GM23338 (cell line): Measurements from ENCODE around the gene XRN2. TPM values are rescaled to one million over a fixed set of nuclear protein-coding genes. Genes with fewer than 3 reads are reported as not detected.

ENCODE experiments used
- ATAC-seq: fragments of 200-7000 bp; cut with Tn5 transposase; 3 replicates; pipeline ENCODE4 v1.9.1; 2020
- DNase-seq: peaks from one replicate; pipeline ENCODE4 v3.0.0-alpha.2; 2015; ENCODE audit warnings: low spot score
- H2AFZ ChIP-seq: fragments of 200-600 bp; sonication (generic); 2 replicates; pipeline ENCODE4 v1.8.0; 2016; ENCODE audit warnings: antibody characterized with exemption, mild to moderate bottlenecking, moderate library complexity
- H3F3A ChIP-seq: fragments of 200-600 bp; sonication (generic); replicated peaks from 2 replicates; pipeline ENCODE4 v1.8.0; 2017; ENCODE audit warnings: antibody characterized with exemption, mixed run types, low read depth
- H3K27ac ChIP-seq: fragments of 200-600 bp; sonication (generic); 2 replicates; pipeline ENCODE4 v1.6.1; 2016; ENCODE audit warnings: low read depth
- H3K27me3 ChIP-seq: fragments of 200-600 bp; sonication (generic); 2 replicates; pipeline ENCODE4 v1.8.0; 2016; ENCODE audit warnings: mild to moderate bottlenecking, mixed run types, moderate library complexity; ENCODE audit not compliant: insufficient read depth
- H3K36me3 ChIP-seq: fragments of 200-600 bp; sonication (generic); 2 replicates; pipeline ENCODE4 v1.8.0; 2016; ENCODE audit warnings: mild to moderate bottlenecking; ENCODE audit not compliant: insufficient read depth
- H3K4me1 ChIP-seq: fragments of 200-600 bp; sonication (generic); 2 replicates; pipeline ENCODE4 v1.8.0; 2016; ENCODE audit warnings: mild to moderate bottlenecking, moderate library complexity; ENCODE audit not compliant: insufficient read depth
- H3K4me2 ChIP-seq: fragments of 200-600 bp; sonication (generic); 2 replicates; pipeline ENCODE4 v1.7.1; 2017; ENCODE audit warnings: mixed run types
- H3K4me3 ChIP-seq: fragments of 200-600 bp; sonication (generic); 2 replicates; pipeline ENCODE4 v1.6.1; 2016; ENCODE audit warnings: mixed run types
- H3K79me2 ChIP-seq: fragments of 200-600 bp; sonication (generic); replicated peaks from 2 replicates; pipeline ENCODE4 v1.8.0; 2017; ENCODE audit warnings: mild to moderate bottlenecking; ENCODE audit not compliant: insufficient read depth
- H3K9me2 ChIP-seq: fragments of 200-600 bp; sonication (generic); 2 replicates; pipeline ENCODE4 v1.8.0; 2017; ENCODE audit not compliant: insufficient read depth
- H4K20me1 ChIP-seq: fragments of 200-600 bp; sonication (generic); replicated peaks from 2 replicates; pipeline ENCODE4 v1.8.0; 2017; ENCODE audit warnings: mild to moderate bottlenecking; ENCODE audit not compliant: insufficient read depth
- H3K27ac Mint-ChIP-seq: 2 replicates; pipeline ENCODE4 v1.8.0; 2020; ENCODE audit warnings: inconsistent platforms, mild to moderate bottlenecking, moderate library complexity, mixed read lengths
- H3K27me3 Mint-ChIP-seq: 3 replicates; pipeline ENCODE4 v1.8.0; 2022; ENCODE audit warnings: low read depth, mild to moderate bottlenecking, moderate library complexity, mixed read lengths, inconsistent platforms; ENCODE audit not compliant: insufficient read depth, poor library complexity
- H3K36me3 Mint-ChIP-seq: 3 replicates; pipeline ENCODE4 v1.8.0; 2021; ENCODE audit warnings: low read depth, mild to moderate bottlenecking, inconsistent platforms, moderate library complexity, mixed read lengths
- H3K4me1 Mint-ChIP-seq: 3 replicates; pipeline ENCODE4 v1.8.0; 2020; ENCODE audit warnings: mild to moderate bottlenecking, inconsistent platforms, mixed read lengths
- H3K4me3 Mint-ChIP-seq: 3 replicates; pipeline ENCODE4 v1.8.0; 2021; ENCODE audit warnings: moderate library complexity, mild to moderate bottlenecking, inconsistent platforms, mixed read lengths
- H3K9me3 Mint-ChIP-seq: 3 replicates; pipeline ENCODE4 v1.8.0; 2020; ENCODE audit warnings: moderate library complexity, mild to moderate bottlenecking, inconsistent platforms, mixed read lengths
- EZH2 ChIP-seq: fragments of 200-600 bp; sonication (generic); IDR thresholded peaks from one replicate; pipeline ENCODE4 v1.8.0; 2017; ENCODE audit warnings: antibody characterized with exemption, mild to moderate bottlenecking, low read depth; ENCODE audit not compliant: unreplicated experiment
- NANOG ChIP-seq: IDR thresholded peaks from 2 replicates; pipeline ENCODE4 v1.6.1; 2016; ENCODE audit warnings: antibody characterized with exemption, borderline replicate concordance
- POLR2AphosphoS5 ChIP-seq: IDR thresholded peaks from 2 replicates; pipeline ENCODE4 v1.6.1; 2016; ENCODE audit warnings: antibody characterized with exemption, low read depth
- ZNF114 ChIP-seq: fragments of 250-450 bp; sonication (Bioruptor Pico); IDR thresholded peaks from 2 replicates; pipeline ENCODE4 v1.5.0; 2020; ENCODE audit warnings: mild to moderate bottlenecking, moderate library complexity
- ZNF331 ChIP-seq: fragments of 250-450 bp; sonication (Bioruptor Pico); IDR thresholded peaks from 2 replicates; pipeline ENCODE4 v1.5.0; 2020; ENCODE audit warnings: low read depth, mild to moderate bottlenecking, moderate library complexity
- polyA plus RNA-seq: library from polyadenylated mRNA; unstranded; fragments of >200 nt; fragmentation: Nextera tagmentation; extraction: Ambion mirVana; gene quantifications from 2 replicates; pipeline ENCODE4 v1.2.1, GENCODE V29; 2016
- total RNA-seq: library from RNA; depleted of rRNA; stranded (reverse); fragments of >200 nt; shearing (Covaris generic); gene quantifications from 2 replicates; pipeline ENCODE4 v1.2.3, GENCODE V29; 2014
- TF ChIP-seq, protein P1 (sequence below): fragments of 250-450 bp; sonication (Bioruptor Pico); IDR thresholded peaks from 2 replicates; pipeline ENCODE4 v1.5.0; 2020; ENCODE audit warnings: mild to moderate bottlenecking, moderate library complexity
- TF ChIP-seq, protein P2 (sequence below), 2 experiments: fragments of 200-600 bp in 1 of 2; sonication (generic) in 1 of 2; conservative IDR thresholded peaks; 2 replicates each; pipeline versions ENCODE4 v1.5.1 to v1.6.1; 2016 to 2017; ENCODE audit warnings: antibody characterized with exemption in 2 of 2, low read depth in 2 of 2, mild to moderate bottlenecking in 2 of 2, moderate library complexity in 1 of 2

The XRN2 gene
- total and polyA plus RNA-seq, 2 experiments from 2014 or later = 113 to 150 TPM

DNA sequence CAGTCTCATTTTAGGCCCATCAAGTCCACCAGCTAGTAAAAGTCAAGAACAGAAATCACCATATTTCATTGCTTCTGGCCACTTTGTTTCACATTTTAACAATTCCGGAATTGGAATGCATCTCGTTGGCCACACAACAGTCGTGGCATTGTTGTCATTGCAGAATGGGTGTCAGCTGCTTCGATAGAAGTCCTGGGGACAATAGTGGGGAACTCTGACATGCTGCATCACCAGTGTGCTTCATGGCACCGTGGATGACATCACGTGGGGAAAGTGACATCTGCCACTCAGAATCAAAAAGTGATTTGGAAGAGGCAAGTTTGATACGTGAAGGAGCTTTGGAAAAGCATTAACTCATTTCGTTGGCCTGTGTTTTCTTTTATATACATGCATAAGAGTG, 43.8 kb upstream of the XRN2 start (continued):
- TF ChIP-seq, protein P1, sequence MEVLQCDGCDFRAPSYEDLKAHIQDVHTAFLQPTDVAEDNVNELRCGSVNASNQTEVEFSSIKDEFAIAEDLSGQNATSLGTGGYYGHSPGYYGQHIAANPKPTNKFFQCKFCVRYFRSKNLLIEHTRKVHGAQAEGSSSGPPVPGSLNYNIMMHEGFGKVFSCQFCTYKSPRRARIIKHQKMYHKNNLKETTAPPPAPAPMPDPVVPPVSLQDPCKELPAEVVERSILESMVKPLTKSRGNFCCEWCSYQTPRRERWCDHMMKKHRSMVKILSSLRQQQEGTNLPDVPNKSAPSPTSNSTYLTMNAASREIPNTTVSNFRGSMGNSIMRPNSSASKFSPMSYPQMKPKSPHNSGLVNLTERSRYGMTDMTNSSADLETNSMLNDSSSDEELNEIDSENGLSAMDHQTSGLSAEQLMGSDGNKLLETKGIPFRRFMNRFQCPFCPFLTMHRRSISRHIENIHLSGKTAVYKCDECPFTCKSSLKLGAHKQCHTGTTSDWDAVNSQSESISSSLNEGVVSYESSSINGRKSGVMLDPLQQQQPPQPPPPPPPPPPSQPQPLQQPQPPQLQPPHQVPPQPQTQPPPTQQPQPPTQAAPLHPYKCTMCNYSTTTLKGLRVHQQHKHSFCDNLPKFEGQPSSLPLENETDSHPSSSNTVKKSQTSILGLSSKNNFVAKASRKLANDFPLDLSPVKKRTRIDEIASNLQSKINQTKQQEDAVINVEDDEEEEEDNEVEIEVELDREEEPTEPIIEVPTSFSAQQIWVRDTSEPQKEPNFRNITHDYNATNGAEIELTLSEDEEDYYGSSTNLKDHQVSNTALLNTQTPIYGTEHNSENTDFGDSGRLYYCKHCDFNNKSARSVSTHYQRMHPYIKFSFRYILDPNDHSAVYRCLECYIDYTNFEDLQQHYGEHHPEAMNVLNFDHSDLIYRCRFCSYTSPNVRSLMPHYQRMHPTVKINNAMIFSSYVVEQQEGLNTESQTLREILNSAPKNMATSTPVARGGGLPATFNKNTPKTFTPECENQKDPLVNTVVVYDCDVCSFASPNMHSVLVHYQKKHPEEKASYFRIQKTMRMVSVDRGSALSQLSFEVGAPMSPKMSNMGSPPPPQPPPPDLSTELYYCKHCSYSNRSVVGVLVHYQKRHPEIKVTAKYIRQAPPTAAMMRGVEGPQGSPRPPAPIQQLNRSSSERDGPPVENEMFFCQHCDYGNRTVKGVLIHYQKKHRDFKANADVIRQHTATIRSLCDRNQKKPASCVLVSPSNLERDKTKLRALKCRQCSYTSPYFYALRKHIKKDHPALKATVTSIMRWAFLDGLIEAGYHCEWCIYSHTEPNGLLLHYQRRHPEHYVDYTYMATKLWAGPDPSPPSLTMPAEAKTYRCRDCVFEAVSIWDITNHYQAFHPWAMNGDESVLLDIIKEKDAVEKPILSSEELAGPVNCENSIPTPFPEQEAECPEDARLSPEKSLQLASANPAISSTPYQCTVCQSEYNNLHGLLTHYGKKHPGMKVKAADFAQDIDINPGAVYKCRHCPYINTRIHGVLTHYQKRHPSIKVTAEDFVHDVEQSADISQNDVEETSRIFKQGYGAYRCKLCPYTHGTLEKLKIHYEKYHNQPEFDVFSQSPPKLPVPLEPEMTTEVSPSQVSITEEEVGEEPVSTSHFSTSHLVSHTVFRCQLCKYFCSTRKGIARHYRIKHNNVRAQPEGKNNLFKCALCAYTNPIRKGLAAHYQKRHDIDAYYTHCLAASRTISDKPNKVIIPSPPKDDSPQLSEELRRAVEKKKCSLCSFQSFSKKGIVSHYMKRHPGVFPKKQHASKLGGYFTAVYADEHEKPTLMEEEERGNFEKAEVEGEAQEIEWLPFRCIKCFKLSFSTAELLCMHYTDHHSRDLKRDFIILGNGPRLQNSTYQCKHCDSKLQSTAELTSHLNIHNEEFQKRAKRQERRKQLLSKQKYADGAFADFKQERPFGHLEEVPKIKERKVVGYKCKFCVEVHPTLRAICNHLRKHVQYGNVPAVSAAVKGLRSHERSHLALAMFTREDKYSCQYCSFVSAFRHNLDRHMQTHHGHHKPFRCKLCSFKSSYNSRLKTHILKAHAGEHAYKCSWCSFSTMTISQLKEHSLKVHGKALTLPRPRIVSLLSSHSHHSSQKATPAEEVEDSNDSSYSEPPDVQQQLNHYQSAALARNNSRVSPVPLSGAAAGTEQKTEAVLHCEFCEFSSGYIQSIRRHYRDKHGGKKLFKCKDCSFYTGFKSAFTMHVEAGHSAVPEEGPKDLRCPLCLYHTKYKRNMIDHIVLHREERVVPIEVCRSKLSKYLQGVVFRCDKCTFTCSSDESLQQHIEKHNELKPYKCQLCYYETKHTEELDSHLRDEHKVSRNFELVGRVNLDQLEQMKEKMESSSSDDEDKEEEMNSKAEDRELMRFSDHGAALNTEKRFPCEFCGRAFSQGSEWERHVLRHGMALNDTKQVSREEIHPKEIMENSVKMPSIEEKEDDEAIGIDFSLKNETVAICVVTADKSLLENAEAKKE (CRISPR knock-in tag) = no peak
- TF ChIP-seq ZNF331 = no peak

DNA sequence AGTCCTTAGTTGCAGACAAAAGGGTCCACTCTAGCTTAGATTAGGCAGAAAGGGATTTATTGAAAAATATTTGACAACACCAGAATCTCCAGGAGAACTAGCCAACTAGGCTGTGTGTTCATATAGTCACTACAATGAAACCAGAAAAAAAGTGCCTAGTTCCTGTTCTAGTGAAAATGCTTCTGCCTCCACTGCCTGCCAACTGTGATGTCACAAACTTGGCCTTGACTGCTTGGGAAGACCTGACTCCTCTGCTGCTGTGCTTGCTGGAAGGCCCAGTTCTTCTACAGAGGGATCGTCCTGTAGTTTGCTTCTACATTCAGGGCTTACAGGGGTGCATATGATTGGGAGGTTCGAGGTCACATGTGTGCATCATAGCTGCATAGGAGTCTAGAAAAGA, 40.3 kb upstream of the XRN2 start:
- Histone ChIP-seq H3K4me3 (no peak overlapping the region), H3K27me3 (no peaks in the 10 kb centered on the region), H3K4me2 (no peak overlapping the region), H2AFZ (no peak overlapping the region), H3K9me2 (no peaks in the 10 kb centered on the region), H3K27ac (no peak overlapping the region), H4K20me1 (no peaks in the 10 kb centered on the region), H3K36me3 (no peaks in the 10 kb centered on the region), H3F3A (no peaks in the 10 kb centered on the region), H3K4me1 (no peaks in the 10 kb centered on the region), H3K79me2 (no peaks in the 10 kb centered on the region)
- H3K4me3 Mint-ChIP-seq = no peak overlapping the region
- H3K9me3 Mint-ChIP-seq = peaks cover 12% of the 10 kb centered on the region
- no peaks in the 10 kb centered on the region for H3K27me3 Mint-ChIP-seq
- H3K4me1 Mint-ChIP-seq = peaks cover 3% of the 10 kb centered on the region; the same call in 1 of the 3 replicates
- H3K27ac Mint-ChIP-seq = no peak overlapping the region
- ATAC-seq (no peak), DNase-seq (no peak)
- H3K36me3 Mint-ChIP-seq = peaks cover 4% of the 10 kb centered on the region; the same call in 2 of the 3 replicates
- no peak for TF ChIP-seq POLR2AphosphoS5
- TF ChIP-seq ZNF114 (CRISPR knock-in tag) = no peak
- TF ChIP-seq, protein P2, sequence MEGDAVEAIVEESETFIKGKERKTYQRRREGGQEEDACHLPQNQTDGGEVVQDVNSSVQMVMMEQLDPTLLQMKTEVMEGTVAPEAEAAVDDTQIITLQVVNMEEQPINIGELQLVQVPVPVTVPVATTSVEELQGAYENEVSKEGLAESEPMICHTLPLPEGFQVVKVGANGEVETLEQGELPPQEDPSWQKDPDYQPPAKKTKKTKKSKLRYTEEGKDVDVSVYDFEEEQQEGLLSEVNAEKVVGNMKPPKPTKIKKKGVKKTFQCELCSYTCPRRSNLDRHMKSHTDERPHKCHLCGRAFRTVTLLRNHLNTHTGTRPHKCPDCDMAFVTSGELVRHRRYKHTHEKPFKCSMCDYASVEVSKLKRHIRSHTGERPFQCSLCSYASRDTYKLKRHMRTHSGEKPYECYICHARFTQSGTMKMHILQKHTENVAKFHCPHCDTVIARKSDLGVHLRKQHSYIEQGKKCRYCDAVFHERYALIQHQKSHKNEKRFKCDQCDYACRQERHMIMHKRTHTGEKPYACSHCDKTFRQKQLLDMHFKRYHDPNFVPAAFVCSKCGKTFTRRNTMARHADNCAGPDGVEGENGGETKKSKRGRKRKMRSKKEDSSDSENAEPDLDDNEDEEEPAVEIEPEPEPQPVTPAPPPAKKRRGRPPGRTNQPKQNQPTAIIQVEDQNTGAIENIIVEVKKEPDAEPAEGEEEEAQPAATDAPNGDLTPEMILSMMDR (conservative IDR thresholded peaks at IDR 0.05; ENCODE audit: low read depth in 2 of 2) = no peak
- no peak for TF ChIP-seq EZH2
- TF ChIP-seq NANOG = no peak
- TF ChIP-seq, protein P1 (CRISPR knock-in tag) = no peak
